Measurements from ENCODE around the gene MAPK4. TPM values are rescaled to one million over a fixed set of nuclear protein-coding genes. Genes with fewer than 3 reads are reported as not detected.

Gene MAPK4
- total and polyA plus RNA-seq, 9 donors, result 0.80 to 21.7 (median 3.4) TPM

DNA sequence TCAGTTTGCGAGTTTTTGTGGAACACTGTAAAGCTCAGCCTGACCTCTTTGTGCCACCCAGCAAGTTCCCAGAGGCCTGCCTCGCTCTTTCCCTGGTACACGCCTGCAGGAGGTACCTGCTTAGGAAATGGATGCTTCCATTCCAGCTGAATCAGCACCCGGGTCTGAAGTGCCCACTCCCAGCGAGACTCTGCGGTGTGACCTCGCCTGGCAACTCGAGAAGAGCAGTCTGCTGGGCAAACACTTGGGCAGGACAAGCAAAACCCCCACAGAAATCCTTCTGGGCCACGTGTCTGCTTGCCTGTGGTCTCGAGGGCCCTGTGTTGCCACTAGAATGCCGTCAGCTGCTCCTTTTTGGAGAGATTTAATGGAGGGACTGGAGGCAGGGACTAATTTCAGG is 127.6 kb downstream of the MAPK4 start:
- no peak for DNase-seq
- TF ChIP-seq, protein P1, sequence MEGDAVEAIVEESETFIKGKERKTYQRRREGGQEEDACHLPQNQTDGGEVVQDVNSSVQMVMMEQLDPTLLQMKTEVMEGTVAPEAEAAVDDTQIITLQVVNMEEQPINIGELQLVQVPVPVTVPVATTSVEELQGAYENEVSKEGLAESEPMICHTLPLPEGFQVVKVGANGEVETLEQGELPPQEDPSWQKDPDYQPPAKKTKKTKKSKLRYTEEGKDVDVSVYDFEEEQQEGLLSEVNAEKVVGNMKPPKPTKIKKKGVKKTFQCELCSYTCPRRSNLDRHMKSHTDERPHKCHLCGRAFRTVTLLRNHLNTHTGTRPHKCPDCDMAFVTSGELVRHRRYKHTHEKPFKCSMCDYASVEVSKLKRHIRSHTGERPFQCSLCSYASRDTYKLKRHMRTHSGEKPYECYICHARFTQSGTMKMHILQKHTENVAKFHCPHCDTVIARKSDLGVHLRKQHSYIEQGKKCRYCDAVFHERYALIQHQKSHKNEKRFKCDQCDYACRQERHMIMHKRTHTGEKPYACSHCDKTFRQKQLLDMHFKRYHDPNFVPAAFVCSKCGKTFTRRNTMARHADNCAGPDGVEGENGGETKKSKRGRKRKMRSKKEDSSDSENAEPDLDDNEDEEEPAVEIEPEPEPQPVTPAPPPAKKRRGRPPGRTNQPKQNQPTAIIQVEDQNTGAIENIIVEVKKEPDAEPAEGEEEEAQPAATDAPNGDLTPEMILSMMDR (IDR thresholded peaks at IDR 0.05), result no peak
- no peak for TF ChIP-seq POLR2A (IDR thresholded peaks at IDR 0.05)
- TF ChIP-seq EP300 (IDR thresholded peaks at IDR 0.05), result no peak
- no peaks in the 10 kb centered on the region for H3K27me3 ChIP-seq
- H3K27ac ChIP-seq, result no peak overlapping the region
- H3K4me1 ChIP-seq (ENCODE audit: insufficient read depth), result no peaks in the 10 kb centered on the region
- no peak overlapping the region for H3K4me3 ChIP-seq
- H3K36me3 ChIP-seq, result no peaks in the 10 kb centered on the region
- no peaks in the 10 kb centered on the region for H3K9me3 ChIP-seq
- WGBS, 3 donors, result 82 to 90% (median 82%) methylated on average over 11 of the region's 11 CpGs
- intact Hi-C loops (cut with DNase I), result no loop called here

DNA sequence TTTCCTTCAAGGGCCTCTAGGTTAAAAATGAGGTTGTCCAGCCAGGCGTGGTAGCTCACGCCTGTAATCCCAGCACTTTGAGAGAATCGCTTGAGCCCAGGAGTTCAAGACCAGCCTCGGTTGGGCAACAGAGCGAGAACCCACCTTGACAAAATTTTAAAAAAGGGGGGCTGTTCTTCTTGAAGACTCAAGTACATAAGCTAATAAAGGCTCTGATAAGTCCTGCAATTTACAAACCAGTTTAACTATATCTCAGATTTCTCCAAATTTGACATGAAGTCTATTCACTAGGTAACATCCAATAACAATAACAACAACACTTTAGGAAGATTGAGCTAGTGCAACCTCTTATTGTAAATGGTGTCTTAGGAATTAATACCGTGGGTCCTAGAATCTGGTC is 129.7 kb downstream of the MAPK4 start:
- intact Hi-C loops (cut with DNase I), result no loop called here
- H3K27me3 ChIP-seq, result no peaks in the 10 kb centered on the region
- H3K9me3 ChIP-seq, result no peaks in the 10 kb centered on the region
- no peaks in the 10 kb centered on the region for H3K36me3 ChIP-seq
- no peak overlapping the region for H3K27ac ChIP-seq
- TF ChIP-seq POLR2A (IDR thresholded peaks at IDR 0.05), result no peak
- WGBS, 3 donors, result 83 to 95% (median 95%) methylated on average over 6 of the region's 6 CpGs
- H3K4me1 ChIP-seq (ENCODE audit: insufficient read depth), result no peaks in the 10 kb centered on the region
- H3K4me3 ChIP-seq, result no peak overlapping the region
- no peak for DNase-seq

DNA sequence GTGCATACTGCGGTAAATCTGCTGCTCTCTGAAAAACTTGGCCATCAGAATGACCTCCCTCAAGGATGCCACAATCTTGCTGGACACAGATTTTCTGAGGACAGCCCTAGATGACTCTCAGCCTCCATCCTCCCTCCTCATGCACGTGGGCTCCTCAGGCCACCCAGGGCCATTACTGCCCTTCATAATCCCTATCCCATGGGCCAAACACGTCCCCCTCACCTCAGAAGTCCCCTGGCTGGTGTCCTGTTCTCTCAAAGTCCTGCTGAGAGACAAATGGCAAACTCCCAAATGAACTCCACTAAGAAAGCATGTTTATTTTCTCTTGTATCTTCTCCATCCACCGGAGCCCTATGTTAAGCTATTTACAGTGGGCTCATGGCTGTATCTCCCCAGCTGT is 134.3 kb downstream of the MAPK4 start:
- TF ChIP-seq, protein P1 (IDR thresholded peaks at IDR 0.05), result no peak
- no peak for TF ChIP-seq POLR2A (IDR thresholded peaks at IDR 0.05)
- TF ChIP-seq EP300 (IDR thresholded peaks at IDR 0.05), result no peak
- H3K27me3 ChIP-seq, result no peaks in the 10 kb centered on the region
- H3K4me3 ChIP-seq, result no peak overlapping the region
- WGBS, 3 donors, result 59 to 82% (median 72%) methylated on average over 4 of the region's 4 CpGs
- H3K27ac ChIP-seq, result no peak overlapping the region
- no peak for DNase-seq
- no peaks in the 10 kb centered on the region for H3K36me3 ChIP-seq
- no peaks in the 10 kb centered on the region for H3K4me1 ChIP-seq (ENCODE audit: insufficient read depth)
- intact Hi-C loops (cut with DNase I), result no loop called here
- no peaks in the 10 kb centered on the region for H3K9me3 ChIP-seq

DNA sequence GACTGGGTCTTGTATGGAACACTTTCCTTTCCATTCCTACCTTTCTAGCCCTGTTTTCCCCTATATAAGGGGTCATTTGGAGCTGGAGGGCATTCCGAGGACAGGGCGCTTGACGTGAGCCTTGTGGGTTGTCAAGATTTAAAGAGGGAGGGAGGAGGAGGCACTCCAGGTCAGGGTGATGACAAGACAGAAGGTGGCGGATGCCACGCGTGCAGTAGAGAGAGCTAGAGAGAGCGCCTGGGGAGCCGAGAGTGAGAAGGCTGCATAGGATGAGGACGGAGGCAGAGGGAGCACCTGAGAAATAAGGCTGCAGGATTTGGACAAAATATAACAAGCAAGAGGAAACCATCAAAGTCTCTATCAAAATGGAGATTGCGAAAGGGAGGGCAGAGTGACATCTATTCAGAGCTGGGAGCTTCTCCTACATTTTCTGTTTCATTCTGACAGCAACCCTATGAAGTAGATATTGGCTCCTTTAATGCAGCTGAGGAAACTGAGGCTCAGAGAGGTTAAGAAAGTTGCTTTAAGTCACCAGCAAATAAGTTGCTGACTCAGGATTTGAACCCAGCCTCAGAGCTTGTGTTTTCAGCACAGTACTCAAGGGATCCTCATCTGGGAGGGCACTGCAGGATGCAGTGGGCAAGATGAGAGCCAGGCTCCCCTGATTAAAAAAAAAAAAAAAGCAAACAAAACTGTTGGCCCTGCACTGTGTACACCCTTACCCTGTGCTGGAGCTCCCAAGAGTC is 135.7 kb downstream of the MAPK4 start:
- intact Hi-C loops (cut with DNase I), result no loop called here
- Histone ChIP-seq H3K4me1 (ENCODE audit: insufficient read depth) (no peaks in the 10 kb centered on the region), H3K27me3 (no peaks in the 10 kb centered on the region), H3K27ac (no peak overlapping the region), H3K36me3 (no peaks in the 10 kb centered on the region), H3K4me3 (no peak overlapping the region), H3K9me3 (no peaks in the 10 kb centered on the region)
- TF ChIP-seq POLR2A (IDR thresholded peaks at IDR 0.05), result no peak
- TF ChIP-seq, protein P1 (IDR thresholded peaks at IDR 0.05), result no peak
- no peak for TF ChIP-seq EP300 (IDR thresholded peaks at IDR 0.05)
- WGBS, 3 donors, result 69 to 76% (median 73%) methylated on average over 10 of the region's 10 CpGs
- DNase-seq, result no peak

DNA sequence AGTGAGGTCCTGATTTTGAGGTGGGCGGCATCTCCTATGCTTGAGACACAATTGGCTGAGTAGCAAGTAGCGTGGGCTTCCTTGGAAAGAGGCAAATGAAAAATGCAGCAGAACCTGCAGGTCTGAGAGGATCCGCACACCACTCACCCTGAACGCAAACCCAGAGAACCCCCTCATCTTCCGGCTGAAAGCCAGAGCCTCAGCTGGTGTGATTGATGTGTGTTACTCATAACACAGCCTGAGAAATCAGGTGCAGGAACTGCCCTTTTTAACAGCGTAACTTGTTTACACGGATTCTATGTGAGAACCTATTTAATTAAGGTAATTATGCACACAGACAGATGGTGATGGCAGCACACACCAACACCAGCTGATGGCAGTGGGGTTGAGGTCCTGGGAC is 136.5 kb downstream of the MAPK4 start:
- 68 to 71% (median 71%) methylated on average over 7 of the region's 7 CpGs for WGBS, 3 donors
- no peaks in the 10 kb centered on the region for H3K27me3 ChIP-seq
- intact Hi-C loops (cut with DNase I), result no loop called here
- H3K4me1 ChIP-seq (ENCODE audit: insufficient read depth), result no peaks in the 10 kb centered on the region
- H3K27ac ChIP-seq, result no peak overlapping the region
- TF ChIP-seq EP300 (IDR thresholded peaks at IDR 0.05), result no peak
- TF ChIP-seq POLR2A (IDR thresholded peaks at IDR 0.05), result no peak
- TF ChIP-seq, protein P1 (IDR thresholded peaks at IDR 0.05), result no peak
- DNase-seq, result no peak
- no peak overlapping the region for H3K4me3 ChIP-seq
- H3K36me3 ChIP-seq, result no peaks in the 10 kb centered on the region
- H3K9me3 ChIP-seq, result no peaks in the 10 kb centered on the region
